ENCODE data around the gene DSCAML1. TPM values are rescaled to one million over a fixed set of nuclear protein-coding genes. Genes with fewer than 3 reads are reported as not detected.

The DSCAML1 gene
- total RNA-seq, 1 experiment from 2014 or later: 0.15 TPM

GRCh38 chr11:117612177-117612576, 184.8 kb downstream of the DSCAML1 start:
- Histone ChIP-seq H3K4me1 (ENCODE audit: insufficient read depth, low read length) (peaks cover 3% of the 10 kb centered on the region; the same call in 1 of the 2 replicates), H4K8ac (replicated peaks; ENCODE audit: insufficient read length, low read depth, low read length) (no peak overlapping the region), H4K91ac (ENCODE audit: insufficient read length, low read depth, low read length) (no peak overlapping the region), H3K18ac (ENCODE audit: insufficient read length, low read depth, low read length) (no peak overlapping the region), H3K4ac (ENCODE audit: low read depth, low read length) (no peak overlapping the region), H3K27me3 (ENCODE audit: insufficient read depth, low read length) (no peaks in the 10 kb centered on the region; the same call in 1 of the 2 replicates), H4K20me1 (ENCODE audit: control insufficient read depth, insufficient read depth, insufficient read length) (no peaks in the 10 kb centered on the region), H3K14ac (ENCODE audit: insufficient read depth, low read length) (no peak overlapping the region), H2BK20ac (ENCODE audit: low read depth, low read length, poor library complexity, severe bottlenecking) (no peak overlapping the region), H3K23me2 (ENCODE audit: insufficient read length, low read depth, low read length, poor library complexity, severe bottlenecking) (no peaks in the 10 kb centered on the region), H3K79me2 (ENCODE audit: insufficient read depth, low read length) (no peaks in the 10 kb centered on the region), H3K79me1 (ENCODE audit: insufficient read depth, low read depth, low read length, poor library complexity, severe bottlenecking) (no peaks in the 10 kb centered on the region), H3K23ac (ENCODE audit: insufficient read length, low read depth, low read length) (no peak overlapping the region), H4K5ac (ENCODE audit: insufficient read length, low read depth, low read length) (no peak overlapping the region), H3K4me2 (ENCODE audit: insufficient read depth, insufficient read length, low read length) (no peak overlapping the region), H2BK12ac (ENCODE audit: insufficient read length, low read depth, low read length) (no peak overlapping the region), H3K9ac (ENCODE audit: extremely low read depth, insufficient read length, low read length) (no peak overlapping the region), H2AK5ac (ENCODE audit: insufficient read length, low read length) (no peak overlapping the region), H2AFZ (ENCODE audit: low read length) (no peak overlapping the region), H3K9me3 (ENCODE audit: control insufficient read depth, low read depth, low read length) (no peaks in the 10 kb centered on the region), H3K27ac (ENCODE audit: insufficient read length, low read depth, low read length) (no peak overlapping the region), H2BK15ac (ENCODE audit: low read depth, low read length) (no peak overlapping the region), H2BK5ac (ENCODE audit: insufficient read length, low read length) (no peak overlapping the region), H2BK120ac (ENCODE audit: low read depth, low read length, poor library complexity, severe bottlenecking) (no peak overlapping the region), H3K56ac (ENCODE audit: insufficient read length, low read depth, low read length) (no peak overlapping the region), H3T11ph (ENCODE audit: low read length) (no peak overlapping the region)
- Mint-ChIP-seq H3K27ac (no peak overlapping the region), H3K4me3 (no peak overlapping the region), H3K27me3 (ENCODE audit: low read depth) (peaks cover 19% of the 10 kb centered on the region), H3K9me3 (no peaks in the 10 kb centered on the region; a peak in 1 of 5 replicates), H3K36me3 (ENCODE audit: insufficient read depth in 1 of 3, low read depth in 3 of 3) (no peaks in the 10 kb centered on the region), H3K4me1 (peaks cover 58 to 63% of the 10 kb centered on the region in 2 experiments)
- WGBS (ENCODE audit: extremely low coverage, insufficient read length, low lambda C conversion rate): no CpG with 5 or more reads among the region's 7 CpGs
- DNase-seq: no peak
- TF ChIP-seq CTCF (conservative IDR thresholded peaks at IDR 0.05): no peak

All from H9 (cell line).